Measurements from ENCODE around the gene LRRC8C.

LRRC8C gene

GRCh38 chr1:89725011-89725370, 92.1 kb downstream of the LRRC8C start:
- TF ChIP-seq POLR2AphosphoS5 (IDR thresholded peaks at IDR 0.05; ENCODE audit: borderline replicate concordance, low read depth, low read length): no peak
- TF ChIP-seq FOXP2 (optimal IDR thresholded peaks at IDR 0.05; ENCODE audit: control extremely low read depth, extremely low read length, insufficient read depth): no peak
- H3K9ac ChIP-seq (ENCODE audit: insufficient read length): no peak overlapping the region
- no peaks in the 10 kb centered on the region for H3K9me3 ChIP-seq (ENCODE audit: low read depth, low read length)
- H3K27ac ChIP-seq: no peak overlapping the region
- no peaks in the 10 kb centered on the region for H3K36me3 ChIP-seq (ENCODE audit: insufficient read depth, low read length)
- no peak overlapping the region for H3K4me3 ChIP-seq
- no peak for DNase-seq (ENCODE audit: low read depth, low spot score)

- Histone ChIP-seq H3K9me3 (ENCODE audit: low read depth, low read length) (no peaks in the 10 kb centered on the region), H3K36me3 (ENCODE audit: insufficient read depth, low read length) (no peaks in the 10 kb centered on the region), H3K4me3 (no peak overlapping the region), H3K27ac (no peak overlapping the region), H3K9ac (ENCODE audit: insufficient read length) (no peak overlapping the region)
- TF ChIP-seq POLR2AphosphoS5 (IDR thresholded peaks at IDR 0.05; ENCODE audit: borderline replicate concordance, low read depth, low read length) (no peak), FOXP2 (optimal IDR thresholded peaks at IDR 0.05; ENCODE audit: control extremely low read depth, extremely low read length, insufficient read depth) (no peak)
- no peak for DNase-seq (ENCODE audit: low read depth, low spot score)
Observed at GRCh38 chr1:89725631-89726030, 92.7 kb downstream of the LRRC8C start.

GRCh38 chr1:89727517-89728312, 94.8 kb downstream of the LRRC8C start:
- no peak overlapping the region for H3K4me3 ChIP-seq
- TF ChIP-seq POLR2AphosphoS5 (IDR thresholded peaks at IDR 0.05; ENCODE audit: borderline replicate concordance, low read depth, low read length): no peak
- TF ChIP-seq EZH2 (IDR thresholded peaks at IDR 0.05): no peak
- no peak for TF ChIP-seq FOXP2 (optimal IDR thresholded peaks at IDR 0.05; ENCODE audit: control extremely low read depth, extremely low read length, insufficient read depth)
- DNase-seq (ENCODE audit: low read depth, low spot score): no peak
- H3K9me3 ChIP-seq (ENCODE audit: low read depth, low read length): no peaks in the 10 kb centered on the region
- H3K27ac ChIP-seq: no peak overlapping the region
- no peaks in the 10 kb centered on the region for H3K36me3 ChIP-seq (ENCODE audit: insufficient read depth, low read length)
- no peak overlapping the region for H3K9ac ChIP-seq (ENCODE audit: insufficient read length)

- H3K27ac ChIP-seq: no peak overlapping the region
- H3K9me3 ChIP-seq (ENCODE audit: low read depth, low read length): no peaks in the 10 kb centered on the region
- no peak overlapping the region for H3K4me3 ChIP-seq
- TF ChIP-seq EZH2 (IDR thresholded peaks at IDR 0.05) (no peak), POLR2AphosphoS5 (IDR thresholded peaks at IDR 0.05; ENCODE audit: borderline replicate concordance, low read depth, low read length) (no peak), FOXP2 (optimal IDR thresholded peaks at IDR 0.05; ENCODE audit: control extremely low read depth, extremely low read length, insufficient read depth) (no peak)
- no peaks in the 10 kb centered on the region for H3K36me3 ChIP-seq (ENCODE audit: insufficient read depth, low read length)
- no peak overlapping the region for H3K9ac ChIP-seq (ENCODE audit: insufficient read length)
- no peak for DNase-seq (ENCODE audit: low read depth, low spot score)
Observed at GRCh38 chr1:89728381-89728780, 95.5 kb downstream of the LRRC8C start.

- no peak overlapping the region for H3K9ac ChIP-seq (ENCODE audit: insufficient read length)
- H3K9me3 ChIP-seq (ENCODE audit: low read depth, low read length): no peaks in the 10 kb centered on the region
- TF ChIP-seq FOXP2 (optimal IDR thresholded peaks at IDR 0.05; ENCODE audit: control extremely low read depth, extremely low read length, insufficient read depth) (no peak), EZH2 (IDR thresholded peaks at IDR 0.05) (no peak), POLR2AphosphoS5 (IDR thresholded peaks at IDR 0.05; ENCODE audit: borderline replicate concordance, low read depth, low read length) (no peak)
- no peak overlapping the region for H3K27ac ChIP-seq
- no peak for DNase-seq (ENCODE audit: low read depth, low spot score)
- H3K36me3 ChIP-seq (ENCODE audit: insufficient read depth, low read length): no peaks in the 10 kb centered on the region
- no peak overlapping the region for H3K4me3 ChIP-seq
Observed at GRCh38 chr1:89732206-89732605, 99.3 kb downstream of the LRRC8C start.

GRCh38 chr1:89732643-89733222, 99.8 kb downstream of the LRRC8C start:
- TF ChIP-seq POLR2AphosphoS5 (IDR thresholded peaks at IDR 0.05; ENCODE audit: borderline replicate concordance, low read depth, low read length) (no peak), FOXP2 (optimal IDR thresholded peaks at IDR 0.05; ENCODE audit: control extremely low read depth, extremely low read length, insufficient read depth) (no peak), EZH2 (IDR thresholded peaks at IDR 0.05) (no peak)
- no peaks in the 10 kb centered on the region for H3K9me3 ChIP-seq (ENCODE audit: low read depth, low read length)
- DNase-seq (ENCODE audit: low read depth, low spot score): no peak
- H3K36me3 ChIP-seq (ENCODE audit: insufficient read depth, low read length): no peaks in the 10 kb centered on the region
- H3K9ac ChIP-seq (ENCODE audit: insufficient read length): no peak overlapping the region
- no peak overlapping the region for H3K4me3 ChIP-seq
- no peak overlapping the region for H3K27ac ChIP-seq

- H3K36me3 ChIP-seq (ENCODE audit: insufficient read depth, low read length): no peaks in the 10 kb centered on the region
- H3K9ac ChIP-seq (ENCODE audit: insufficient read length): no peak overlapping the region
- TF ChIP-seq FOXP2 (optimal IDR thresholded peaks at IDR 0.05; ENCODE audit: control extremely low read depth, extremely low read length, insufficient read depth) (no peak), EZH2 (IDR thresholded peaks at IDR 0.05) (no peak), POLR2AphosphoS5 (IDR thresholded peaks at IDR 0.05; ENCODE audit: borderline replicate concordance, low read depth, low read length) (no peak)
- no peaks in the 10 kb centered on the region for H3K9me3 ChIP-seq (ENCODE audit: low read depth, low read length)
- H3K4me3 ChIP-seq: no peak overlapping the region
- DNase-seq (ENCODE audit: low read depth, low spot score): no peak
- H3K27ac ChIP-seq: no peak overlapping the region
Observed at GRCh38 chr1:89733748-89734147, 100.8 kb downstream of the LRRC8C start.

GRCh38 chr1:89734442-89734841, 101.5 kb downstream of the LRRC8C start:
- Histone ChIP-seq H3K9me3 (ENCODE audit: low read depth, low read length) (no peaks in the 10 kb centered on the region), H3K27ac (no peak overlapping the region), H3K4me3 (no peak overlapping the region), H3K36me3 (ENCODE audit: insufficient read depth, low read length) (no peaks in the 10 kb centered on the region), H3K9ac (ENCODE audit: insufficient read length) (no peak overlapping the region)
- DNase-seq (ENCODE audit: low read depth, low spot score): no peak
- TF ChIP-seq EZH2 (IDR thresholded peaks at IDR 0.05) (no peak), FOXP2 (optimal IDR thresholded peaks at IDR 0.05; ENCODE audit: control extremely low read depth, extremely low read length, insufficient read depth) (no peak), POLR2AphosphoS5 (IDR thresholded peaks at IDR 0.05; ENCODE audit: borderline replicate concordance, low read depth, low read length) (no peak)
